DMS153 (cell line): ENCODE measurements around the gene GHR.
"Not testable (repeated sequence)": the region's sequence is repeated elsewhere in the genome, so short reads cannot be mapped to it uniquely, and the experiment has no call there.

Source experiments
- DNase-seq: peaks from one replicate; lab custom pipeline; 2025; lab: John Stamatoyannopoulos, UW

Gene GHR

DNA sequence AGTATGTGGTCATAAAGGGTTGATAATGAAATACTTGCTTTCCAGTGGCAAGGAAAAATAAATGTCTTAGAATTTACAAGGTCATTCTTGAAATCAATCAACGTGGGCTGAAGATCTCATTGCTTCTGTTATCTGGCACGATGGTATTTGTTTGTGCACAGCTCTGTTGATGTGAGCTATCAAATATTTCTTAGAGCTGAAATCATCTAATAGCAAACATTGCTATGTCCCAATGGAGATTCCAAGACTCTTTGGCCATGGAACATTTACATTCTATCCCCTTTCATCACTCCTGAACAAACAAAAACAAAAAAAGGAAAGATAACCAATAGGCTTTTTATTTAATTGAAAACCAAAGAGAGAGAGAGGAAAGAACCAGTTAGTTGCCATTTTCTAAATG is 221.9 kb downstream of the GHR start:
- DNase-seq: no peak

DNA sequence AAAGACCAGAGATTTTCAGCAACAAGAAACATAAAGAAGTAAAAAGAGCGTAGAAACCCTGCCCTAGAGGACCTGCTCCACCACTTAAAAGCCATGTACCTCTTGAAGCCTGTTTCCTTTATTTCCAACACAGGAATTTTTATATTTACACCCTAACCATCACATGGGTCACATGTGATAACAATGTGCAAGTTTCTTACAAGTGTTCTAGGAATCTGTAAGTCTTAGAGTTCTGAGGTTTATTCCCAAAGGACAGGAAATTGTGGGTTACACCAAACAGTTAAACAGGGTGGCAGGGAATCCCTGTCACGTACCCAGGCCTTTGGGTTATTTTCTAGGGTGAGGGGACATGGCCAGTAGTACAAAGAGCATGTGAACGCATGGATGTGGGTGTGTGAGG is 224.8 kb downstream of the GHR start:
- DNase-seq: no peak

DNA sequence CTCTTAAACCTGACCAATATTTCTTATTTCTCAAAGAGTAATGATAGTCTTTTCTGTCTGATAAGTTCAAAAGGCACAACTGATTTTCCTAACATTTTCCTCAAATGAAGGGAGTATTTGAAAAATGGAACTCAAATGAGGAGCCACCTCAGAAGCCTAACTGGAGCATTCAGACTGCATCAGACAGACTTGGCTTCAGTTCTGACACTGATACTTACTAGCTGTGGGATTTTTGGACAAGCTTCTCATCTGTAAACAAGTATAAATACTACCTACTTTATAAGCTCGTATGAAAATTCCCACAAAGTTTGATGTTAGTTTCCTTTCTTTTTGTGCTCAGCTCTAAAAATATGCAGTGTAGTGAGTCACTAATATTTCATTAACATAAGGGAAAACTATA is 225.7 kb downstream of the GHR start:
- DNase-seq: no peak

DNA sequence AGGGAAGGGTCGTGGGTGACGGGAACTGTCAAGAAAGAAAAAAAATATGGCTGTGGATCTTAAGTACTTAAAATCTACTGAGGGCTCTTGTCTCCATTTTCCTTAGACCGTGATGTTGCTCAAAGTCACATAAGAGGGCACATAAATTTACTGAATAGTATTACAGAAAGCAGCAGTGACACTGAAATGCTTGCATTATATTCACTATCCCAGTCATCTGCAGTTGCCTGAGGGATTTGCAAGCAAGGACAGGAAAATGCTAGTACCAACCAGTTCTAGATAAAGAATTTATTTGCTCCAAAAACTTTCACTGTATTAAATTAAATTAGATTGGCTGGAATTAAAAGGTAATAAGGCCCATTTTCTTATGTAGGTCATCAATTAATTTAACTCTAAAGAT is 226.8 kb downstream of the GHR start:
- DNase-seq: no peak

DNA sequence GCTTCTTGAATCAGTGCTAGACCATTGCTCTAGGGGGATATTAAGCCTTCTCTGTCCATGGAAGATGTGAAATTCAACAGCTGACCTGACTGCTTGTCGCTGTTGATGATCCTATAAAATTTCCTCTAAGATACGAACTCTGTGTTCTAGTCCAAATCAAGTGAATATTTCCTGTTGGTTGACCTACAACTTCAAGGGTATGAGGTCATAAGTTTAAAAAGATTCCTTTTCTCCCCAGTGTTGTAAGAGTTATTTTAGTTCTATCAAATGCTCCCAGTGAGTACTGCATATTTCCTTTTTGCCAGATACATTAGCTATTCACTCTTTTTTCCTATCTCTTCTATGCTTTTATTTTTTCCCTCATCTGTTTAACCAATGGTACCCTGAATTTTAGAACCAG is 230.5 kb downstream of the GHR start:
- no peak for DNase-seq

GRCh38 chr5:42654645-42655044 is 231.4 kb downstream of the GHR start:
- no peak for DNase-seq

DNA sequence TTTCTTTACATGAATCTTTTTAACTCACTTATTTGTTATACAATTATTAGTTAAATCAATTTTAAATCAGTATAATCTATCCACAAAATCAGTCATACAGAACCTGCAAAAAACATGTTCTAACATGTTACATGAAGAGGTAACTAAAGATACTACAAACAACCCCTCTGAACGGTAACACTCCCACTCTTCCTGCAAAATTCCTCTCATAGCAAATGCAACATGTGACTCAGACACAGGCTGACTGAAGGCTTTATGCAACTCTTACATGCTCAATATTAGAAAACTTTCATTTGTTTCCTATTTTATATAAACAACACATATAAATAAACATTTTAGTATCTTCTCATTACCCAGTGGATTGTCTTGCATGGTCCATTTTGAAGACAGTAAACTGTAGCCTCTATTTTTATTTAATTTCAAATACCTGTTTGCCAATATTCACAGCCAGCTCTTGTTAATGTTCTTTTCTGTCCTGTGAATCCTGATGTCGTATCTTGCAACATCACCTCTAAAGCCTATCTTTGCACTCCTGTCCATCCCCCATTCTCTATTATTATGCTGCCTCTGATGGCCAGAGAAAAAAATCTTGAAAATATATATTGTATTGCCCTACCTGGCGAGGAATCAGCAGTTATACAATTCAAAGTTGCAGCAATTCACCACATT is 232.9 kb downstream of the GHR start:
- no peak for DNase-seq

DNA sequence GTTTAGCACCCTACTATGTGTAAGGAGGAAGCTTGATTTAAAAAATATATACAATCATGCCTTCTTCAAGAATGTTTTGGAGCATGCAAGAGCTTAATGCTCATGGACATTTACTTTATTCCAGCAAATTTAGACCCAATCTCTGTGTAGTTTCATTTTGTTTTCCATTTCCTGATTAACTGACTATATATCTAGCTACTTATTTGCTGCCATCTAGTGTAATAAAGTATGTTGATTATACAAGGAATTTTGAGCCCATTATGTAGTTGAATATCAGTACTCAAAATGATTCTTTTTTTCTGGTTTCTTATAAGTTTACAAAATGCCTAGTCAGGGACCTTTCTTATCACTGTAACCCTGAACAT is 233.4 kb downstream of the GHR start:
- peak; percentile 18 for DNase-seq

GRCh38 chr5:42659869-42660268 is 236.6 kb downstream of the GHR start:
- not testable (repeated sequence) for DNase-seq

- no peak for DNase-seq
These were observed 242.6 kb downstream of the GHR start for GRCh38 chr5:42665857-42666256.

GRCh38 chr5:42666869-42667268 is 243.6 kb downstream of the GHR start:
- DNase-seq: peak; percentile 89

DNA sequence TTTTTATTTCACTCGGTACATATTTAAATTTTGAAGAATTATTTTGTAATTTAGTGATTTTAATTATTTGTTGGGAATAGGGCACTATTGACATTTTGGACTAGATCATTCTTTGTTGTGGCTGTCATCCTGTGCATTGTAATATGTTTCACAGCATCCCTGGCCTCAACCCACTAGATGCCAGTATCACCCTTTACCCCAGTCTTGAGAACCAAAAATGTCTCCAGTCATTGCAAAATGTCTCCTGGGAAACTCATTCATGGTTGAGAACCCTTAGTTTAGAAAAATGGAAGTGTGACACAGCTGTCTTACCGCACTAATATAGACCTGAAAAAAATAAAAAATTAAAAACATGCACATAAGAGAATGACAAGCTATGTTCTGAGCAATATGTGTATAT is 245.0 kb downstream of the GHR start:
- no peak for DNase-seq

- DNase-seq: no peak
These were observed 249.7 kb downstream of the GHR start for GRCh38 chr5:42672925-42673324.

GRCh38 chr5:42675602-42676001 is 252.4 kb downstream of the GHR start:
- DNase-seq: no peak

DNA sequence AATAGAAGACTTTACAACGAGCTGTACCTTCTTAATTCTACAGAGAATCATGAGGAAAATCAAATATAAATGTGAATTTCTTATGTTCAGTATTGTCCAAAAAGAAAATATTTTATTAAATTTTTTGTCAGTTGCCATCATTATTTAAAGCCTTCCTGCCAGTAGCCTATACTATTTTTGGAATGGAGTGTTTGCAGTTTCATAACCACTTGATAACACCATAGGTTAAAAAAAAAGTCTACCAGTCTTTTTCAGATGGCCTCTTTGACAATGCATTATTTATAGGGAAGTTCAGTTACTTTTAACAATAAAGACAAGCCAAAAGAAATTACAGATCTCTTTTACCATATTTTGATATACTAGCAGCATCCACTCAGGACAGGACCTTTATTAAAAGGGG is 253.1 kb downstream of the GHR start:
- DNase-seq: no peak

GRCh38 chr5:42677156-42677842 is 254.1 kb downstream of the GHR start:
- no peak for DNase-seq

DNA sequence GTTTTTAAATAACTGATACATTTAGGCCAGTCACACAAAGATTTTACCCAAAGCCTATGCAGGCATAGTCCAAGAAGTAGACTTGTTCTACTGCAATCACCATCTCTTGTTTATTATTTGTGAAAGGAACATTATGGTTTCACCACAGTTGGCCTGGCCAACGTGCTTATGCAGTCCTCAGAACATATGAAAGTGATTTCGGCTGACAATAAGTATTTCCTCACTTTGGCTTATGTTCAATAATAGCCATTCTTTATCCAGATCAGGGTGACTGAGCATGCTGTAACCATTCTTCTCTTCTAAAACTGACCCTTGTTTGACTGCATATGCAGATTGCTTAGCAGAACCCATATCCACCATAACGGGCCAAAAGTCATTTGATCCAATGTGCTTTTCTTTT is 256.8 kb downstream of the GHR start:
- no peak for DNase-seq

DNA sequence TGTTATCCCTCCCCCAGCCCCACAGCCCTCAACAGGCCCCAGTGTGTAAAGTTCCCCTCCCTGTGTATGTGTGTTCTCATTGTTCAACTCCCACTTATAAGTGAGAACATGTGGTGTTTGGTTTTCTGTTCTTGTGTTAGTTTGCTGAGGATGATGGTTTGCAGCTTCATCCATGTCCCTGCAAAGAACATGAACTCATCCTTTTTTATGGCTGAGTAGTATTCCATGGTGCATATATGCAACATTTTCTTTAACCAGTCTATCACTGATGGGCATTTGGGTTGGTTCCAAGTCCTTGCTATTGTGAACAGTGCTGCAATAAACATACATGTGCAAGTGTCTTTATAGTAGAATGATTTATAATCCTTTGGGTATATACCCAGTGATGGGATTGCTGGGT is 261.8 kb downstream of the GHR start:
- not testable (repeated sequence) for DNase-seq

DNA sequence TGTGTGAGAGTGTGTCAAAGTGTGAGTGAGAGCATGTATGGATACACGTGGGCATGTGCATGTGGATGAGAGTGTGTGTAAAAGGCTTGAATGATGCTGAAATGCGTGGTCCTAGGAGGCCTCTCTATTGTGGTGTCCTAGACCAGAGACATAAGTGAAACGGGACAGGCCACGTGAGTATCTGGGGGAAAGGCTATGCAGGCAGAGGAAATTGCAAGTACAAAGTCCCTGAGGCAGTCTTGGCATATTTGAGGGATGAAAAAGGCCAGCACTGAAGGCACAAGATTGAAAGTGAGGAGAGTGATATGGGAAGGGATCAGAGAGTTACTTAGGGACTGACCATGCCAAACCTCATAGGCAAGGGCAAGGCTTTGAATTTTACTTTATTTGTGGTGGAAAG is 266.2 kb downstream of the GHR start:
- no peak for DNase-seq

GRCh38 chr5:42691413-42691937 is 268.2 kb downstream of the GHR start:
- no peak for DNase-seq

DNA sequence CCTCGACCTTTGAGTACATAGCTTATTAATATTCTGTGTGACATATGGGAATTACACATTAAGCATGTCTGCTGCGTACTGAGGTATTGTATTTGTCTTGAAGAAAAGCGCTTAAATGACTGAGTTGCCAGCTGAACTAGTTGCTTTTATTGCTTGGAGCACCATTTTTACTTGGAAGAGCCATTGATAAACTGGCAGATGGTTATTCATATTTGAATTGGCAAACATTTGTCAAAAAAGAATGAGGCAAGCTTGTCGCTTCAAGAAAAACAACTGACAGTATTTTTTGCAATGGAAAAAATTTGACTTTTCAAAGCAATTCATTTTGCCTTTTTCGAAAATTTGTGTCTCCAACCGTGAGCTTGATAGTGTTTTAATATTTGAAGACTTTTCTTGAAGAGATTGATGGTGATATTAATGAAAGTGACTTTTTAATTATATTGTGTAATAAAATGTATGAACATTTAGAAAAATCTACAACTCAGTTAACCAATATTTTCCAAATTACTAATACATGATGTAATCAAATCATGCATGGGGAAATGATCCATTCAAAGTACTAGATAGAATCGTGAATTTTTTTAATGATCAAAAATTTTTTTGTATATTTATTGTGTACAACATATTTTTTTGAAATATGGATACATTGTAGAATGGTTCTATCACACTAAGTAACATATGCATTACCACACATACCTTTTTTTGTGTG is 278.3 kb downstream of the GHR start:
- no peak for DNase-seq

DNA sequence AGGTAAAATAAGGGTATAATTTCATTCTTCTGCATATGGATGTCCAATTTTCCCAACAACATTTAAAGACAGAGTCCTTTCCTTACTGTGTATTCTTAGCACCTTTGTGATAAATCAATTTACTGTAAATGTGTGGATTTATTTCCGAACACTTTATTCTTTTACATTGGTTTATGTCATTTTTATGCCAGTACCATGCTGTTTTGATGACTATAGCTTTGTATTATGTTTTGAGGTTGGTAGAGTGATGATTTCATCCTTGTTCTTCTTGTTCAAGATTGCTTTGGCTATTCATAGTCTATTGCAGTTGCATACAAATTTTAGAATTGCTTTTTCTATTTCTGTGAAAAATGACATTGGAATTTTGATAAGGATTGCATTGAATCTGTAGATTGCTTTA is 280.0 kb downstream of the GHR start:
- no peak for DNase-seq

GRCh38 chr5:42715785-42716184 is 292.5 kb downstream of the GHR start:
- DNase-seq: peak; percentile 40
